Mucosa of stomach (tissue), 1 donor: ENCODE measurements around the gene RXFP2.

ENCODE experiments used
- H3K27me3 ChIP-seq: one replicate; pipeline ENCODE4 v1.7.0; 2013; ENCODE audit warnings: mild to moderate bottlenecking, low read length; ENCODE audit not compliant: control insufficient read depth, insufficient read depth
- H3K36me3 ChIP-seq: one replicate; pipeline ENCODE4 v1.7.0; 2013; ENCODE audit warnings: low read length; ENCODE audit not compliant: control insufficient read depth, insufficient read depth
- H3K4me1 ChIP-seq: one replicate; pipeline ENCODE4 v1.7.0; 2013; ENCODE audit warnings: mild to moderate bottlenecking, low read length; ENCODE audit not compliant: control insufficient read depth, insufficient read depth
- H3K4me3 ChIP-seq: one replicate; pipeline ENCODE4 v1.7.0; 2013; ENCODE audit warnings: low read length
- H3K9ac ChIP-seq: one replicate; pipeline ENCODE4 v1.7.0; 2013; ENCODE audit warnings: mild to moderate bottlenecking, low read length, moderate library complexity
- H3K9me3 ChIP-seq: one replicate; pipeline ENCODE4 v1.7.0; 2013; ENCODE audit warnings: mild to moderate bottlenecking, low read length, moderate library complexity; ENCODE audit not compliant: control insufficient read depth
- donor health status: Pancreatic carcinoma.

The RXFP2 gene

GRCh38 chr13:31846961-31847752 lies 107.8 kb downstream of the RXFP2 start:
- no peaks in the 10 kb centered on the region for H3K36me3 ChIP-seq
- H3K4me1 ChIP-seq: peaks cover 4% of the 10 kb centered on the region
- H3K9ac ChIP-seq: no peak overlapping the region
- no peak overlapping the region for H3K4me3 ChIP-seq
- peaks cover 14% of the 10 kb centered on the region for H3K27me3 ChIP-seq
- H3K9me3 ChIP-seq: no peaks in the 10 kb centered on the region

GRCh38 chr13:31848621-31849020 lies 109.3 kb downstream of the RXFP2 start:
- H3K9me3 ChIP-seq: no peaks in the 10 kb centered on the region
- H3K36me3 ChIP-seq: no peaks in the 10 kb centered on the region
- H3K27me3 ChIP-seq: peaks cover 11% of the 10 kb centered on the region
- no peak overlapping the region for H3K9ac ChIP-seq
- H3K4me1 ChIP-seq: peaks cover 4% of the 10 kb centered on the region
- H3K4me3 ChIP-seq: no peak overlapping the region

GRCh38 chr13:31849206-31849605 lies 109.9 kb downstream of the RXFP2 start:
- no peak overlapping the region for H3K4me3 ChIP-seq
- no peak overlapping the region for H3K9ac ChIP-seq
- no peaks in the 10 kb centered on the region for H3K9me3 ChIP-seq
- H3K27me3 ChIP-seq: peaks cover 7% of the 10 kb centered on the region
- H3K36me3 ChIP-seq: no peaks in the 10 kb centered on the region
- H3K4me1 ChIP-seq: peaks cover 4% of the 10 kb centered on the region

- peaks cover 4% of the 10 kb centered on the region for H3K4me1 ChIP-seq
- no peaks in the 10 kb centered on the region for H3K9me3 ChIP-seq
- H3K36me3 ChIP-seq: no peaks in the 10 kb centered on the region
- H3K27me3 ChIP-seq: peaks cover 3% of the 10 kb centered on the region
- no peak overlapping the region for H3K4me3 ChIP-seq
- no peak overlapping the region for H3K9ac ChIP-seq
Measured at GRCh38 chr13:31850041-31850555, 110.8 kb downstream of the RXFP2 start.

GRCh38 chr13:31851216-31851615 lies 111.9 kb downstream of the RXFP2 start:
- Histone ChIP-seq H3K4me3 (no peak overlapping the region), H3K27me3 (peaks cover 3% of the 10 kb centered on the region), H3K9ac (no peak overlapping the region), H3K36me3 (no peaks in the 10 kb centered on the region), H3K4me1 (peaks cover 4% of the 10 kb centered on the region), H3K9me3 (no peaks in the 10 kb centered on the region)
